Effector CD8-positive, alpha-beta T cell (primary cell): ENCODE measurements around the gene PTPRN2.
"Not testable (repeated sequence)": the region's sequence is repeated elsewhere in the genome, so short reads cannot be mapped to it uniquely, and the experiment has no call there.

ENCODE experiments used
- DNase-seq: peaks from one replicate; lab custom pipeline; 2025; lab: John Stamatoyannopoulos, UW

The PTPRN2 gene

DNA sequence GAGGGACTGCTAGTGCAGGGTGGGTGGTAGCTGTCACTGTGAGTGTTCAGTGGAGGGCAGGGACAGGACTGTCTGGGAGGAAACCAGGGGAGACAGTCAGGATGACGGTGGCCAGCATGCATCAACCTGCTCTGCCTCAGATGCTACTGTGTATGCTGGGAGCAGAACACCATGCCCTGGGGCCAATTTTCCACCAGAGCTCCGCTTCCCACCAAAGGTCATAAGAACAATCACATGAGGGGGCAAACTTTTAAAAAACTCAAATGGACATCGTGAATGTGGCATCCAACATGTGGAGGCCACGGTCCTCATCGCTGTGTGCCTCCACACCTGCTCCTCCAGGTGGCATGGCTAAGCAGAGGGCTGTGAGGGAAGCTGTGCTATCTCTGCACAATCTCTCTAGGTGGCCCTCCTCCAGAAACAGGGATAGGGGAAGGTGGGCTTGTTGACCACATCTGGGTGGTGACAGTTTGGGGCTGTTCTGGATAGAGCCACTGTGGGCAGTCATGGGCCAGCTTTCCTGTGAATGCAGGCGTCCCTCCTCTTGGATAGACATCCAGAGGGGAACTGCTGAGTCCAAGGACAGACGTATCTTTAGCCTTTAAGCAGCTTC, 411.0 kb downstream of the PTPRN2 start:
- DNase-seq: no peak

DNA sequence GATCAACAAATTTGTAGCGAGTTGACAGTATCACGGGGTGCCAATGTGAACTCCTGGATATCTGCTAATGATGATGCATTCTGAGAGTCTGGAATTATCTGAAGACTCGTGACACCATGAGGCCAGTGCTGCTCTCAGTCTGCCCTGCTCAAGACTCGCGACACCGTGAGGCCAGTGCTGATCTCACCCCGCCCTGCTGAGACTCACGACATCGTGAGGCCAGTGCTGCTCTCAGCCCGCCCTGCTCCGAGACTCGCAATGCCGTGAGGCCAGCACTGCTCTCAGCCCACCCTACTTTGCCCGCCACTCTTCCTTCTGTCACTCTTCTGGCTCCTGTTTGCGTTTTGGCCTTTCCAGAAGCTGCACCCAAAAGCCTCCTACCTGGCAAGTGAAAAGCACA, 411.8 kb downstream of the PTPRN2 start:
- no peak for DNase-seq

DNA sequence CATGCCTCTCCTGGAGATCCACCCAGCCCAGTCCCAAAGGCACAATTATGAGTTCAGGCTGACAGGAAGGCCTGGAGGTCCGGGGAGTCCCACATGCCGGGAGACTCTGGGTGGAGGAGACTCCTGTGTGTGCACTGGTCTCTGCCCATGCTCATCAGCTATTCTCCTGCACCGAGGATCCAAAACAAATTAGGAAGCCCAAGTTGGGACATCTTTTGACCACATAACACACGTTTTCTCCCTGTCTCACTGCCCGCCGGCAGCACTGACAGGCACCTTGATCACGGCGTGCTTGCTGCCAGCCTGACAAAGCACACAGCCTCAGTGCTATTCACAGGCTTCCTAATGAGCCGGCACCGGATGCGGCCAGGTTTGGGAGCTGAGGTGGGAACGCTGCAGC, 412.7 kb downstream of the PTPRN2 start:
- no peak for DNase-seq

DNA sequence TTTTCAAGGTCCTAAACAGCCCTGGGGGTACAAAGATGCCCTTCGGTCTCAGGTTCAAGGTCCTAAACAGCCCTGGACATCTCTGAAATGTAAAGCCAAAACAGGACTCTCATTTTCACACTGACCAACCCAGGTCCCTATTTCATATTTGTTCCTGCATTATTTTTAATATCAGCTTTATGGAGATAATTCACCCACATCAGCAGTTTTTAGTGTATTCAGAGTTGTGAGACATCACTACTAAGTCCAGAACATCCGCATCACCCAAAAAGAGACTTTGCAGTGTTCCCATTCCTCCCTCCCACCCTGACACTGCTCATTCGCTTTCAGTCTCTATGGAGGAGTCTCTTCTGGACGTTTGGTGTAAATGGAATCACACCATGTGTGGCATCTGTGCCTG, 420.2 kb downstream of the PTPRN2 start:
- no peak for DNase-seq

DNA sequence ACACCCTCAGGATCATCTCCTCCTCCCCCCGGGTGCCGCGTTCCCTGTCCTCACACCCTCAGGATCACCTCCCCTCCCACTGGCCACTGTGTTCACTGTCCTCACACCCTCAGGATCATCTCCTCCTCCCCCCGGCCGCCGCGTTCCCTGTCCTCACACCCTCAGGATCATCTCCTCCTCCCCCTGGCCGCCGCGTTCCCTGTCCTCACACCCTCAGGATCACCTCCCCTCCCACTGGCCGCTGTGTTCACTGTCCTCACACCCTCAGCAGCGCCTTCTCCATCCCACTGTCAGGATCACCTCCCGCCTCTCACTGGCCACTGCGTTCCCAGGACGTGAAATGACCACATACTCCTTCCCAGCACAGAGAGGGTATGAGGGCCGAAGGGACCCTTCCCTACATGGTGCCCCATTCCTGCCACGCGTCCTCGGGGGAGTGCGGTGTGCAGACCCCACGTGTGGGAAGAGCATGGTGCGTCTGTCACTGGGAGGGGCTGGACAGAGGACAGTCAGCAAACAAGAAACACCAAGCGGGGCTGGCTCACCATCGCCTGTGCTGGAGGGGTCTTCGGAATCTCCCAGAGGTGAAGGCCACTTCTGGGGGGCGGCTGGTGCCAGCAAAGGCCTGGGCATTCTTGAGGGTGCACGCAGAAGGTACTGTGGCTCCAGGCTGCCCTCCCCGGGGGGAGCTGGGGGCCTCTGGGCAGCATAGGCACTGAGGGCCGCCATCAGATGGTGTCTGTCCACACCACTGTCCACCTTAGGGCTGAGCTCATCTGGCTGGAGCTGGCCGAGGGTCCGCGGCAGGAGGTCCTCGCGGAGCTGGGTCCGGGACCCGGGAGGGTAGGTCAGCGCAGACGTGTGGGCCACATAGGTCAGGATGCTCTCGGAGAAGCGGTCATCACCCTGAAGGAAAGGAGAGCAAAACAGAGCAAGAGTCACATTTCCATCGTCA, 421.0 kb downstream of the PTPRN2 start:
- DNase-seq: no peak

DNA sequence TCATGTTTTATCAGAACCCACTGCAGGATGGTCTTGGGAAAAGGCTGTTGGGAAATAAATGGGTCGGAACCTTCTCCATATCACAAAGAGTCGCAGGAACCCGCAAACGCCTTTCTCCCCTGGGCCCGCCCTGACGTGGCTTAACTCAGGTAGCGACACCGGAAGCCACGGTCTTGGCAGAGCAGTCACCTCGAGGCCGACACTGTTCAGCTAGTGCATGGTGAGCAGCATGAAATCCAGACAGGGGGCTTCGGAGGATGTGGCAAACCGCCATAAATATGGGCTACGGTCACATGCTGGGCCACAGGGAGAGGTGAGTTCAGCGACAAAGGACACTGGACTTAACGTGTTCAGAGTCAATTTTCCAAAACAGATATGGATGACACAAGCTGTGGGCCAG, 421.9 kb downstream of the PTPRN2 start:
- DNase-seq: no peak

DNA sequence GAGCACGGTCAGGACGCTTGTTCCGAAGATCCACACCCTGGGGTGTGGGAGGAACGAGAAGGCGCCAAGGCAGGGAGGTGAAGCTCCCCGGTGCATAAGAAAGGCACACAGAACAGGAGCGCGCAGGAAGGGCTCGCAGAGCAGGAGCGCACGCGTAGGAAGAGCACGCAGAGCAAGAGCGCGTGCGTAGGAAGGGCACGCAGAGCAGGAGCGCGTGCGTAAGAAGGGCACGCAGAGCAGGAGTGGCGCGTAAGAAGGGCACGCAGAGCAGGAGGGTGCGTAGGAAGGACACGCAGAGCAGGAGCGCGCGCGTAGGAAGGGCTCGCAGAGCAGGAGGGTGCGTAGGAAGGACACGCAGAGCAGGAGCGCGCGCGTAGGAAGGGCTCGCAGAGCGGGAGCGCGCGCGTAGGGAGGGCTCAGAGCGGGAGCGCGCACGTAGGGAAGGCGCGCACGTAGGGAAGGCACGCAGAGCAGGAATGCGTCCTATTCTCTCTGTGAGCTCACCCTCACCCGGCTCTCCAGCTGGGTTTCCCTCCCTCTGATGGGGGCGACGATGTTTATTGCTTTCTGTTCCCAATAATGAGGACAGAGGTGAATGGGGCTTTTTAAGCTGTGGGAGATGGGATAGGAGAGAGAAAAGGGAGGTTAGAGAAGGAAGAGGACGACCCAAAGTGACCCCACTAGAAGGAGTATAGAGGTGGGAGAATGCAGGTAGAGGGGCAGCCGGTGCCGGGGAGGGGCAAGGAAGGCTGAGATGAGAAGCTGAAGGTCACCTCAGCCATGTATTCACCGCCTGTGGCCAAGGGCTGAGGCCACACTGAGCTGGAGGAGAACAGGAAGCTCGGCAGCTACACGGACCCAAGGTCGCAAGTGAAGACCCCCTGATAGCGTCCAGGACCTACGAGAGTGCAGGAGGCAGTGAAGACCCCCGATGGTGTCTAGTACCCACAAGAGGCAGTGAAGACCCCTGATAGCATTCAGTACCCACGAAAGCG, 423.2 kb downstream of the PTPRN2 start:
- DNase-seq: no peak

DNA sequence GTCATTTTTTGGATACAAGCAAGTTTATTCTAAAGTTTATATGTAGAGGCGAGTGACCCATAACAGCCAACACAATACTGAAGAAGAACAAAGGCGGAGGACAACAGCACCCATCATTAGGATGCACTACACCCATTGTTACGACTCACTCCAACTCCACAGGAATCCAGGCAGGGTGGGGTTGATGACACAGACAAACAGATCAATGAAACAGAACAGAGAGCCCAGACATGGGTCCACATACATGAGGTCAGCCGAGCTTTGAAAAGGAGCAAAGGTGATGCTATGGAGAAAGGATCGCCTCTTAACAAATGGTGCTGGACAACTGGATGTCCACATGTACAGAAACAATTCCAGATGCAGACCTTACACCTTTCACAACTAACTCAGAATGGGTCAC, 426.4 kb downstream of the PTPRN2 start:
- DNase-seq: no peak

DNA sequence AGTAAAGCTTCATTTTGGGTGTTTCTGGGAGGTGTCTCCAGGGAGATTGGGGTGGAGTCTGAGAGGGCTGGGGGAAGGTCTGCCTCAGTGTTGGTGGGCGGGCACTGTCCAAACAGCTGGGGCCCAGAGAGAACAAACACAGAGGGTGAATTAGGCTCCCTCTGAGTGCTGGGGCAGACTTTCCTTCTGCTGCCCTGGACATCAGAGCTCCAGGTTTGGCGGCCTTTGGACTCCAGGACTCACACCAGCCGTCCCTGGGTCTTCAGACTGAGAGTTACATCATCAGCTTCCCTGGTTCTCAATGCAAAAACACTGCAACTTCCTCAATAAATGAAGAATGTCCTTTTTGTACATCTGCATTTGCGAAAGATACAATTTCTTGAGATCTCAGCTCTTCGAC, 427.4 kb downstream of the PTPRN2 start:
- DNase-seq: no peak

DNA sequence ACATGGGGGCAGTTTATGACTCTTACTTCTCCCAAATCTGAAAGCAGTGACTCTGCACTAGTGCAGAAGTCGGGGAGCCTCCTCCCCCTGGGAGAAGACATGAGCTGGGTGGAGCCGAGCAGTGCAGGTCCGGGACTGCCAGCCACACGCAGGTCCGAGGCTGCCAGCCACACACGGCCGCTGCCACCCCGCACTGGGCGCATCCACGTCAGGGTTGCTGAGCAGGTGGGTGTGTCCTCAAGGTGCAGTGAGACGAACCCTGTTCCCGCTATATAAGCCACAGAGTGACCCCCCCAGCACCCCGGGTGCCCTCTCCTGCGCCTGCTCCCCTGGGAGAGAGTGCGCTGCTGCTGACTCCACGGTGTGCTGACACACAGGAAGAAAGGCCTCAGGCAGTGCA, 430.2 kb downstream of the PTPRN2 start:
- DNase-seq: no peak

DNA sequence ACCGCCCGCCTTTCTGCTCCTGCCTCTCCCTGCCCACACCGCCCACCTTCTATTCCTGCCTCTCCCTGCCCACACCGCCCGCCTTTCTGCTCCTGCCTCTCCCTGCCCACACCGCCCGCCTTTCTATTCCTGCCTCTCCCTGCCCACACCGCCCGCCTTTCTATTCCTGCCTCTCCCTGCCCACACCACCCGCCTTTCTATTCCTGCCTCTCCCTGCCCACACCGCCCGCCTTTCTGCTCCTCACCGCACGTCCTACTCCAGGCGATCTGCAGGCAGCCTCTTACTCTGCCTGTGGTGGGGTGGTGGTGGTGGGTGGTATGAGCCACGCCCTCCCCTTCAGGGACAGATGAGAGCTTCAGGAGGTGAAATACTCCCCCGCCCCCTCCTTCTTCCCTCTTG, 436.4 kb downstream of the PTPRN2 start:
- DNase-seq: not testable (repeated sequence)

DNA sequence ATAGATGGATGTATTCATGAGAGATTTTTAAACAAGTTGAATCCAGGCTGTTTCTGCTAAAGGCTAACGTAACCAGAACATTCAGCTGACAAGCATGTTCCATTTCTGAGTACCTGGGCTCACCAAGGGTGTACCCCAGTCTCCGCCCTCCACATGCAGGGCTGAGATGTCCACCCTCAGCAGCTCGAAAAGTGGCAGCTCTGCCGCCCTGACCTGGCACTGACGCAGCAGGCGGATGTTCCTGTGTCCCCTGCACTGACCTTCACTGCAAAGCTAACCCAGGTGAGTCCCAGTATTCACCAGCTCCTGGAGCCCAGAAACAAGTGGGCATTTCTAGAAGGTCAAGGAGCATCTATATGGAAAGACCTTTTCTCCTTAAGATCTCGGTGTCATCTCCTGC, 437.4 kb downstream of the PTPRN2 start:
- DNase-seq: no peak

DNA sequence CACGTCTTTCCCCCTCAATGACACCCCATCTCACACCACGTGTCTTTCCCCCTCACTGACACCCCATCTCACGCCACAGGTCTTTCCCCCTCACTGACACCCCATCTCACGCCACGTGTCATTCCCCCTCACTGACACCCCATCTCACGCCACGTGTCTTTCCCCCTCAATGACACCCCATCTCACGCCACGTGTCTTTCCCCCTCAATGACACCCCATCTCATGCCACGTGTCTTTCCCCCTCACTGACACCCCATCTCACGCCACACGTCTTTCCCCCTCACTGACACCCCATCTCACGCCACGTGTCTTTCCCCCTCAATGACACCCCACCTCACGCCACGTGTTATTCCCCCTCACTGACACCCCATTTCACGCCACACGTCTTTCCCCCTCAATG, 440.2 kb downstream of the PTPRN2 start:
- not testable (repeated sequence) for DNase-seq

DNA sequence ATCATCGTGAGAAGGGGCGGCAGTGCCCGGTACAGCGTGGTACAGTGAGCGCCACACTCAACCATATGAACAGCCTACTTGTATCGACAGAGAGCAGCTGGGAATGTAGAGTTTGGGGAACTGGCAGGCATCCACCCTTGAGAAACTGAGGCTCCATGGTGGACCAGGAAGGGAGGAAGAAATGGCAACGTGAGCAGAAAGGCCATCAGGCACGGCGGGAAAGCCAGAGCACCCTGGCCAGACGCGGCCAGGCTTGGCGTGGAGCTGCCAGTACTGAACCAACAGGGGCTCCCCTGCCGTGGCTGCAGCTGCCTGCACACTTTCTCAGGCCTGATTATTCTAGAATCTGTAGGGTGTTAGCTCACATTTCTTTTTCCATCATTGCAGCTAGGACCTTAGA, 442.3 kb downstream of the PTPRN2 start:
- no peak for DNase-seq

DNA sequence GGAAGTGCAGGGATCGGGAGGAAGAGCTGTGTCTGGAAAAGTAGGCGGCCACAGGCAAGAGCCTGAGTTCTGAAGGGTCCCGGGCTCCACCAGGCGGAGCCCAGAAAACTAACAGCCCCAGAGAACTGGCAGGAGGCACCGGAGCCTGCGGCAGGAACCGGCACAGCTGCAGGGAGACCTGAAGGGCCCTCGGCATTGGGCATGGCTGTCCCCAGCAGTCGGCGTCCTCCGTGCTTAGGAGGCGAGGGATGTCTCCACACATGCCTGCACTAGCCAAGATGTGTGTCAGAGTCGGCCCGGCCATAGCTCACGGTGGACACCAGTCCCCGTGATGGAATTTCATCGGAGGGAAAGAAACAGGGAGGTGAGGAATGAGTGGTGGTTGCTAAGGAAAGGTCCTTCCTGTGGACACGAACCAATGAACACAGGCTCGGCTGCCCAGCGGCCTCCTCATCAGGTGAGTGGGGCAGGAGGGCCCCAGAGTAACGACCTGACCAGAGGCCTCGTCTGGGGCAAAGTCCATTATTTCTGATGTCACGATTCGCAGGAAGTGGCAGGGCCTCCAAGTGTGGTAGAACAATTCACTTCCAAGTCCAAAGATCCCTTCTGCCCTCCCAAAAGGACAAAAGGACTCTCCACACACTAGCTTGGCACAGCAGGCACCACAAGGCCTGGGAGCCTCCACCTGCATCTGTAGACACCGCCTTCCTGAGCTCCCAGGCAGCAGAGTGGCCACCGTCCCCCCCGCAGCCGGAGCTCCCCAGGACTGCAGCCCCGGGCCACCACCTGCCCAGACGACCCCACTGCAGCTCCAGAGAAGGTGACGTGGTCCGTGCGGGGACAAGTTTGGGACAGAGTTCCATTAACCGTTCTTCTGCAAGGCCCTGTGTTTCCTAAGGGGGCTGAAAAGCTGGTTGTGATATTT, 444.2 kb downstream of the PTPRN2 start:
- no peak for DNase-seq

DNA sequence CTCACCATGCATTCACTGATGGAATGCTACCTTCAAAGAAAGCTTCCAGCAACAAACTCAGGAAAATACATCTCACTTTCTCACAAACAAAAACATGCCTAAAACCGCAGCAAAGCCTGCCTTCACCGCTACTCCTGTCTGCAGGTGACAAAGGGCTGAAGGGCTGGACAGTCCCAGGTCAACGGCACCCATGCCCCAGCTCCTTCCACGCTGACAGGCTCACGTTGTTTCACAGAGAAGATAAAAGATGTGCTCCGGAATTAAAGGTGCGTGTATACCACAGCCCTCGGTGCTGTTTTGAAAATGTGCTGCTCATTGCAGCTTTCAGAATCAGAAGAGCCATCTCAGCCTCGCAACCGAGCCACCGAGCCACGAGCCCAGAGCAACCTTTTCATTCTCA, 445.0 kb downstream of the PTPRN2 start:
- DNase-seq: no peak

DNA sequence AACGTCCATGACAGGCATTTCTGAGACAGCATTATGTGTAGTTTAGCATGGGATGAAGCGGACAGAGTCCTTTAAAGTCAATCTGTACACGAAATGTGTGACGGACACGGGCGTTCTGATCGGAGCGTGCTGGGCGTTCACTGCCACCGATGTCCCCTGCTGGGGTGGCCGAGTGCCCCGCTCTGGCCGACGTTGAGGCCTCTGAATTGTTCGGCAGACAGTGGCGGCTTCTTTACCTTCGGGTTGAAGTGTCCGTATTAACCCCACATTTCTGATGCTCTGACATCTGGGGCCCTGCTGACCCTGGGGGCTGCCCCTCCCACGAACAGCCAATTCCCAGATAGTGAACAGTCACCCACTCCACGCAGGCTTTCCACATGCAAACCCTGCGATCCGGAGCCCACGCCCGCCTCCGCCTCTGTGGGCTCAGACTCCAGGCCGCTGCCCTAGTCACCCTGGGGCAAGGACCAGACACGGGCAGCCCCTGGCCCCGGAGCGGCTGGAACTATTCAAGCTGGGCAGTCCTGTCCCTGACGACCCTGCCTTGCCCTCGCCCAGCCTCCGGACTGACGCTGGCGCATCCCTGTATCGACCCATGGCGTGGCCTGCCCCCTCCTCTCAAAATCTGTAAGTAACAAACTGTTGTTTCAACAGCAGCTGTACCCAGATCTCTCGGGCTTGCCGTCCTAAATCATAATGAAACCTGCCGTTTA, 445.7 kb downstream of the PTPRN2 start:
- DNase-seq: no peak

DNA sequence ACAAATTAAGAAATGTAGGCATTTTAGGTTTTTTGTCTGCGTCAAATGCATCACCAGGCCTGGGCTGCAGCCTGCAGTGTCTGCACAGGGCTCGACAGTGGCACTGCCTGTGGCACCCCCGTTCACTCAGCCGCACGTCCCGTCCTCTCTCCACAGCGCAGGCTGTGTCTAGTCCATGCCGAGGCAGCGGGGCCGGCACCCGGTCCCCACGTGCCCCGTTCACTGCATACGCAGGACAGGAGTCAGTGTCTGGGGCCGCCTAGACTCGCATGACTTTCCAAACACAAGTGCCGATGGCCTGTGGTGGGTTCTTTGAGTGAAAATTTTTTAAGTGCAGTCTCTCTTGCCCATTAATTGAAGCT, 446.4 kb downstream of the PTPRN2 start:
- no peak for DNase-seq

DNA sequence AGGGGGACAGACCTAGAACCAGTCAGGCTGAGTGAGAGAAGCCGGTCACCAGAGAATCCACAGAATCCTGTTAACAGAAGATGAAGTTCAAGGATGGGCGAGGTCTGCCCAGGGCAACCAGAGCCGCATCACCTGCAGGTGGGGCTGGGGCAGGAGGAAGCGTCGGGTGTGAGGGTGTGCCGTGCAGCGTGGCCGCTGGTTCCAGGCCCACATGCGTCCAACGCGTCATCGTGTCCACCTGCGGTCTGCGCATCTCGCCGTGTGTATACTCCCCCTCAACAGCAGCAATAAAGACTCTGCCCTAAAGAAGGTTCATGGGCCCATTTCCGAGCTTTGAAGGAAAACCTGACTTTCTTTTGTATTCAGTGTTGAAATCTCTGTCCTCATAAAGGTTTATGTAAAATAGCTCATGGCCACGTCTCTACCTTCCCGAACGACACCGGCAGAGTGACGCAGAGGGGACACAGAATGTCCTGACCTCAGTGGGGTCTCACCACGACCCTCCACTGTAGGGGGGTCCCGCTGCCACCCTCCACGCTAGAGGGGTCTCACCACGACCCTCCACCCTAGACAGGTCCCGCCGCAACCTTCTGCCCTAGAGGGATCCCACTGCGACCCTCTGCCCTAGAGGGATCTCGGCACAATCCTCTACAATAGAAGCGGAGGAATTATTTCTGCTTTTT, 446.9 kb downstream of the PTPRN2 start:
- no peak for DNase-seq

DNA sequence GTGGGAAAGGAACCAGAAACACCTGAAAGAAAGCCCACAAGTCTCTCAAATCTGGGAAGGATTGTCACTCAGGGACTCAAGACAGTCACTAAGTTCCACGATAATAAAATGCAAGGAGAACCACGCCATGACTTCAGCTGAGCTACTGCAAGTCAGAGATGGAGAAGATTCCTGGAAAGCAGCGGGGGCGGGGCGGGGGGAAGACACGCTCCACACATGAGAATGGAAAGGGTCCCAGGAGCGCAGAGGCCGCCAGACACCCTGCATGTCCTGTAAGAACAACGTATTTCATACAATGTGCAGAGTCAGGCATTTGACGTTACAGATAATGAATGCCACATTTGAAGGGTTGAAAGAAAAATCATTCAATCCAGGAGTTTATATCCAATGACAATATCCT, 448.1 kb downstream of the PTPRN2 start:
- DNase-seq: no peak
